HG02885 (cell line): Measurements from ENCODE around the gene ZBTB40.

ENCODE experiments used
- ATAC-seq: cut with Tn5 transposase; IDR thresholded peaks from one replicate; pipeline ENCODE4 v1.9.1; 2021; ENCODE audit warnings: mild to moderate bottlenecking; ENCODE audit not compliant: unreplicated experiment, poor library complexity

ZBTB40 gene

GRCh38 chr1:22578732-22579361, 127.2 kb downstream of the ZBTB40 start:
- no peak for ATAC-seq

GRCh38 chr1:22579541-22580155, 128.0 kb downstream of the ZBTB40 start:
- no peak for ATAC-seq
